ENCODE measurements around the gene WDR53. TPM values are rescaled to one million over a fixed set of nuclear protein-coding genes. Genes with fewer than 3 reads are reported as not detected.

Gene WDR53
- total and polyA plus RNA-seq, 9 of the 15 experiments (the other 6 are each of a cell fraction or from before 2014, with no cell fraction given), result 13.0 to 34.5 (median 20.9) TPM

GRCh38 chr3:196504556-196504955 lies 63.8 kb downstream of the WDR53 start:
- no peaks in the 10 kb centered on the region for H3K27me3 ChIP-seq (ENCODE audit: control insufficient read depth in 2 of 2, insufficient read depth in 2 of 2, low read length in 2 of 2)
- no peak overlapping the region for H3K4me3 ChIP-seq
- CTCF ChIA-PET (ENCODE audit: low intra/inter-chr PET ratio), result no interaction called here
- H2AFZ ChIP-seq (ENCODE audit: low read depth, low read length), result peak overlapping the region; percentile 69; the same call in 1 of the 2 replicates
- ATAC-seq (no peak), DNase-seq (ENCODE audit: extremely low read depth in 1 of 4, low spot score in 3 of 4) (no peak), FAIRE-seq (no peak)
- H3K79me2 ChIP-seq (ENCODE audit: control insufficient read depth, insufficient read depth, low read length), result peaks cover 39% of the 10 kb centered on the region
- peak overlapping the region; percentile 93; the same call in 1 of the 3 replicates for H3K27ac ChIP-seq (ENCODE audit: extremely low read depth, low read depth, low read length)
- no TSS peak for BruUV-seq (replicated peaks)
- peaks cover 7 to 8% of the 10 kb centered on the region in 2 experiments; a peak in 4 of 5 replicates for H3K4me1 ChIP-seq (replicated peaks in 1 of 2; ENCODE audit: control insufficient read depth in 2 of 2, insufficient read depth in 2 of 2, low read length in 2 of 2)
- no peaks in the 10 kb centered on the region for H3K9me1 ChIP-seq (ENCODE audit: control insufficient read depth, insufficient read depth, low read length)
- H3K9me3 ChIP-seq (replicated peaks; ENCODE audit: control insufficient read depth, insufficient read depth, low read depth, low read length), result peaks cover 7% of the 10 kb centered on the region
- peak overlapping the region; percentile 39 for H3K4me2 ChIP-seq (ENCODE audit: insufficient read depth, low read length)
- TF ChIP-seq, protein P1, sequence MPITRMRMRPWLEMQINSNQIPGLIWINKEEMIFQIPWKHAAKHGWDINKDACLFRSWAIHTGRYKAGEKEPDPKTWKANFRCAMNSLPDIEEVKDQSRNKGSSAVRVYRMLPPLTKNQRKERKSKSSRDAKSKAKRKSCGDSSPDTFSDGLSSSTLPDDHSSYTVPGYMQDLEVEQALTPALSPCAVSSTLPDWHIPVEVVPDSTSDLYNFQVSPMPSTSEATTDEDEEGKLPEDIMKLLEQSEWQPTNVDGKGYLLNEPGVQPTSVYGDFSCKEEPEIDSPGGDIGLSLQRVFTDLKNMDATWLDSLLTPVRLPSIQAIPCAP (CRISPR knock-in tag; IDR thresholded peaks at IDR 0.05; ENCODE audit: borderline replicate concordance), result no peak
- peak; percentile 61; the same call in 1 of the 2 replicates for TF ChIP-seq ZNF121 (CRISPR knock-in tag; conservative IDR thresholded peaks at IDR 0.05)
- POLR2A ChIA-PET, result interaction anchor here (0.7 to 1.9 kb wide), 3 partner anchors 8 to 262 kb away, joined by 3 to 12 read pairs (median 3); no protein-coding TSS in a partner anchor
- no peak overlapping the region for H3K9ac ChIP-seq (ENCODE audit: insufficient read depth in 1 of 2, low read depth in 2 of 2, low read length in 2 of 2)
- intact Hi-C loops (cut with micrococcal nuclease) (loop anchor here (5.0 kb wide), 2 partner anchors 167 to 482 kb away; partner anchors contain the start of gene TM4SF19), in situ Hi-C loops (cut with MboI) (loop anchor here (25.0 kb wide), 2 partner anchors 617 to 792 kb away; partner anchors contain the start of gene MUC20)
- H4K20me1 ChIP-seq (replicated peaks; ENCODE audit: control insufficient read depth, insufficient read depth, low read length), result peaks cover 13% of the 10 kb centered on the region; the same call in 1 of the 2 replicates
- 65% methylated on average over 5 of the region's 6 CpGs for WGBS (ENCODE audit: insufficient coverage, low coverage, missing lambda C conversion rate)
- H3K36me3 ChIP-seq (ENCODE audit: control insufficient read depth, insufficient read depth, low read length), result peaks cover 14% of the 10 kb centered on the region; the same call in 2 of the 3 replicates

Small RNA genes lying within 50 kb of the gene (small RNA-seq; reads per million reads assigned to genes)
- gene RPS29P3, result 0.37 reads per million, percentile 6 among the genes with 10 or more reads in this experiment

Other genes starting within 250 kb of the WDR53 start
Only the 7 nearest of the 9 such genes appear.
- gene UBXN7, start 136.1 kb downstream of the WDR53 start, total RNA-seq (2014; rRNA removed), result 10.0 and 10.4 TPM in 2 replicates
- gene UBXN7, start 136.1 kb downstream of the WDR53 start, total RNA-seq (2014; rRNA removed; fragmentation: Illumina TruSeq; extraction: Trizol), result 18.0 and 23.8 TPM in 2 replicates
- 11.2 and 12.7 TPM in 2 replicates for gene UBXN7, start 136.1 kb downstream of the WDR53 start, total RNA-seq (2015; rRNA removed; fragmentation: Illumina TruSeq; extraction: Trizol)
- gene UBXN7, start 136.1 kb downstream of the WDR53 start, total RNA-seq (2021), result 44.6 and 46.9 TPM in 2 replicates
- 18.9 and 31.3 TPM in 2 replicates for gene UBXN7, start 136.1 kb downstream of the WDR53 start, polyA plus RNA-seq (2011; rRNA removed)
- gene UBXN7, start 136.1 kb downstream of the WDR53 start, polyA plus RNA-seq (2014; fragmentation: Illumina TruSeq; extraction: Trizol), result 19.8 and 21.9 TPM in 2 replicates
- 1 to 10 TPM; 3.5 to 3.9 TPM for gene UBXN7, start 136.1 kb downstream of the WDR53 start, polyA plus RNA-seq (2014; fragmentation: Nextera tagmentation; extraction: Ambion mirVana)
- 13.2 and 13.4 TPM in 2 replicates for gene UBXN7, start 136.1 kb downstream of the WDR53 start, polyA plus RNA-seq (2014; rRNA removed)
- 20.1 and 22.6 TPM in 2 replicates for gene RNF168, start 64.8 kb downstream of the WDR53 start, total RNA-seq (2014; rRNA removed)
- gene RNF168, start 64.8 kb downstream of the WDR53 start, total RNA-seq (2014; rRNA removed; fragmentation: Illumina TruSeq; extraction: Trizol), result 32.1 and 34.4 TPM in 2 replicates
- 29.7 and 29.8 TPM in 2 replicates for gene RNF168, start 64.8 kb downstream of the WDR53 start, total RNA-seq (2015; rRNA removed; fragmentation: Illumina TruSeq; extraction: Trizol)
- gene RNF168, start 64.8 kb downstream of the WDR53 start, total RNA-seq (2021), result 29.0 and 31.8 TPM in 2 replicates
- 9.3 and 10.8 TPM in 2 replicates for gene RNF168, start 64.8 kb downstream of the WDR53 start, polyA plus RNA-seq (2011; rRNA removed)
- 14.6 and 16.6 TPM in 2 replicates for gene RNF168, start 64.8 kb downstream of the WDR53 start, polyA plus RNA-seq (2014; fragmentation: Illumina TruSeq; extraction: Trizol)
- 1 to 10 TPM; 6.0 to 8.3 TPM for gene RNF168, start 64.8 kb downstream of the WDR53 start, polyA plus RNA-seq (2014; fragmentation: Nextera tagmentation; extraction: Ambion mirVana)
- gene RNF168, start 64.8 kb downstream of the WDR53 start, polyA plus RNA-seq (2014; rRNA removed), result 12.3 and 13.9 TPM in 2 replicates
- gene SMCO1, start 53.2 kb downstream of the WDR53 start, total RNA-seq (2014; rRNA removed), result 0.05 TPM in 1 of 2 replicates, not detected in the other
- gene SMCO1, start 53.2 kb downstream of the WDR53 start, total RNA-seq (2014; rRNA removed; fragmentation: Illumina TruSeq; extraction: Trizol), result 0.13 TPM in 1 of 2 replicates, not detected in the other
- gene SMCO1, start 53.2 kb downstream of the WDR53 start, total RNA-seq (2015; rRNA removed; fragmentation: Illumina TruSeq; extraction: Trizol), result not detected in 2 replicates
- gene SMCO1, start 53.2 kb downstream of the WDR53 start, total RNA-seq (2021), result 0.20 TPM in 1 of 2 replicates, not detected in the other
- gene SMCO1, start 53.2 kb downstream of the WDR53 start, polyA plus RNA-seq (2011; rRNA removed), result 0.05 TPM in 1 of 2 replicates, not detected in the other
- 0.08 and 0.10 TPM in 2 replicates for gene SMCO1, start 53.2 kb downstream of the WDR53 start, polyA plus RNA-seq (2014; fragmentation: Illumina TruSeq; extraction: Trizol)
- under 1 TPM; 0.14 to 0.35 TPM for gene SMCO1, start 53.2 kb downstream of the WDR53 start, polyA plus RNA-seq (2014; fragmentation: Nextera tagmentation; extraction: Ambion mirVana)
- 0.05 TPM in 1 of 2 replicates, not detected in the other for gene SMCO1, start 53.2 kb downstream of the WDR53 start, polyA plus RNA-seq (2014; rRNA removed)
- 25.4 and 28.9 TPM in 2 replicates for gene FBXO45, start 106 bp upstream of the WDR53 start, total RNA-seq (2014; rRNA removed)
- 52.8 and 56.1 TPM in 2 replicates for gene FBXO45, start 106 bp upstream of the WDR53 start, total RNA-seq (2014; rRNA removed; fragmentation: Illumina TruSeq; extraction: Trizol)
- gene FBXO45, start 106 bp upstream of the WDR53 start, total RNA-seq (2015; rRNA removed; fragmentation: Illumina TruSeq; extraction: Trizol), result 41.0 and 44.3 TPM in 2 replicates
- 33.3 and 37.0 TPM in 2 replicates for gene FBXO45, start 106 bp upstream of the WDR53 start, total RNA-seq (2021)
- 25.7 and 38.6 TPM in 2 replicates for gene FBXO45, start 106 bp upstream of the WDR53 start, polyA plus RNA-seq (2011; rRNA removed)
- gene FBXO45, start 106 bp upstream of the WDR53 start, polyA plus RNA-seq (2014; fragmentation: Illumina TruSeq; extraction: Trizol), result 31.9 and 39.7 TPM in 2 replicates
- gene FBXO45, start 106 bp upstream of the WDR53 start, polyA plus RNA-seq (2014; fragmentation: Nextera tagmentation; extraction: Ambion mirVana), result 10 to 100 TPM; 15.2 to 17.2 TPM
- 26.5 and 28.3 TPM in 2 replicates for gene FBXO45, start 106 bp upstream of the WDR53 start, polyA plus RNA-seq (2014; rRNA removed)
- 4.6 and 6.9 TPM in 2 replicates for gene NRROS, start 71.1 kb upstream of the WDR53 start, total RNA-seq (2014; rRNA removed)
- 1.2 and 2.1 TPM in 2 replicates for gene NRROS, start 71.1 kb upstream of the WDR53 start, total RNA-seq (2014; rRNA removed; fragmentation: Illumina TruSeq; extraction: Trizol)
- gene NRROS, start 71.1 kb upstream of the WDR53 start, total RNA-seq (2015; rRNA removed; fragmentation: Illumina TruSeq; extraction: Trizol), result 3.7 and 3.8 TPM in 2 replicates
- gene NRROS, start 71.1 kb upstream of the WDR53 start, total RNA-seq (2021), result 13.0 and 13.8 TPM in 2 replicates
- 2.2 and 7.1 TPM in 2 replicates for gene NRROS, start 71.1 kb upstream of the WDR53 start, polyA plus RNA-seq (2011; rRNA removed)
- 5.4 and 8.9 TPM in 2 replicates for gene NRROS, start 71.1 kb upstream of the WDR53 start, polyA plus RNA-seq (2014; fragmentation: Illumina TruSeq; extraction: Trizol)
- gene NRROS, start 71.1 kb upstream of the WDR53 start, polyA plus RNA-seq (2014; fragmentation: Nextera tagmentation; extraction: Ambion mirVana), result under 1 TPM; 0.34 to 0.35 TPM
- 4.6 and 6.4 TPM in 2 replicates for gene NRROS, start 71.1 kb upstream of the WDR53 start, polyA plus RNA-seq (2014; rRNA removed)
- gene CEP19, start 143.7 kb upstream of the WDR53 start, total RNA-seq (2014; rRNA removed), result 2.5 and 3.1 TPM in 2 replicates
- gene CEP19, start 143.7 kb upstream of the WDR53 start, total RNA-seq (2014; rRNA removed; fragmentation: Illumina TruSeq; extraction: Trizol), result 4.1 and 4.3 TPM in 2 replicates
- gene CEP19, start 143.7 kb upstream of the WDR53 start, total RNA-seq (2015; rRNA removed; fragmentation: Illumina TruSeq; extraction: Trizol), result 4.5 TPM in 2 replicates
- 2.3 and 2.5 TPM in 2 replicates for gene CEP19, start 143.7 kb upstream of the WDR53 start, total RNA-seq (2021)
- gene CEP19, start 143.7 kb upstream of the WDR53 start, polyA plus RNA-seq (2011; rRNA removed), result 2.7 and 4.2 TPM in 2 replicates
- gene CEP19, start 143.7 kb upstream of the WDR53 start, polyA plus RNA-seq (2014; fragmentation: Illumina TruSeq; extraction: Trizol), result 3.7 and 3.8 TPM in 2 replicates
- 1 to 10 TPM; 3.4 to 4.2 TPM for gene CEP19, start 143.7 kb upstream of the WDR53 start, polyA plus RNA-seq (2014; fragmentation: Nextera tagmentation; extraction: Ambion mirVana)
- 3.1 and 3.5 TPM in 2 replicates for gene CEP19, start 143.7 kb upstream of the WDR53 start, polyA plus RNA-seq (2014; rRNA removed)
- gene PIGX, start 143.8 kb upstream of the WDR53 start, total RNA-seq (2014; rRNA removed), result 23.8 and 25.8 TPM in 2 replicates
- gene PIGX, start 143.8 kb upstream of the WDR53 start, total RNA-seq (2014; rRNA removed; fragmentation: Illumina TruSeq; extraction: Trizol), result 27.0 and 34.2 TPM in 2 replicates
- gene PIGX, start 143.8 kb upstream of the WDR53 start, total RNA-seq (2015; rRNA removed; fragmentation: Illumina TruSeq; extraction: Trizol), result 23.8 and 25.2 TPM in 2 replicates
- 22.5 and 26.9 TPM in 2 replicates for gene PIGX, start 143.8 kb upstream of the WDR53 start, total RNA-seq (2021)
- 25.4 and 36.3 TPM in 2 replicates for gene PIGX, start 143.8 kb upstream of the WDR53 start, polyA plus RNA-seq (2011; rRNA removed)
- gene PIGX, start 143.8 kb upstream of the WDR53 start, polyA plus RNA-seq (2014; fragmentation: Illumina TruSeq; extraction: Trizol), result 25.9 and 28.4 TPM in 2 replicates
- 1 to 10 TPM; 3.7 to 5.1 TPM for gene PIGX, start 143.8 kb upstream of the WDR53 start, polyA plus RNA-seq (2014; fragmentation: Nextera tagmentation; extraction: Ambion mirVana)
- gene PIGX, start 143.8 kb upstream of the WDR53 start, polyA plus RNA-seq (2014; rRNA removed), result 25.9 and 30.8 TPM in 2 replicates